IMR-90 (cell line): Measurements from ENCODE around the gene TMEM126B. TPM values are rescaled to one million over a fixed set of nuclear protein-coding genes. Genes with fewer than 3 reads are reported as not detected.
A peak's percentile ranks its signal among the peaks of the same experiment; 100 is the strongest.
"Not testable (repeated sequence)": the region's sequence is repeated elsewhere in the genome, so short reads cannot be mapped to it uniquely, and the experiment has no call there.

Experiments used
- ATAC-seq: fragments of 200-7000 bp; cut with Tn5 transposase; 2 replicates; pipeline ENCODE4 v1.9.1; 2020; ENCODE audit warnings: low read depth, mild to moderate bottlenecking, moderate library complexity
- BruUV-seq: library from RNA; stranded (reverse); fragments of 400-500 nt; replicated peaks from 2 replicates; lab custom pipeline; 2021; lab: Mats Ljungman, UMichigan
- CTCF ChIA-PET: fragments of 300-600 bp; formaldehyde crosslinking; extraction: SDS; loops from one replicate; lab custom pipeline; 2021; ENCODE audit warnings: antibody characterized with exemption; lab: Yijun Ruan, JAX
- POLR2A ChIA-PET: fragments of 300-600 bp; sonication (Branson Sonifier 250); formaldehyde crosslinking; loops from one replicate; lab custom pipeline; 2022; ENCODE audit warnings: antibody characterized with exemption; ENCODE audit not compliant: unreplicated experiment; lab: Charles Lee
- DNase-seq: peaks from one replicate; pipeline ENCODE4 v3.0.0; 2013
- H2AFZ ChIP-seq: replicated peaks from 2 replicates; pipeline ENCODE3; 2013; ENCODE audit warnings: low read length, mild to moderate bottlenecking; ENCODE audit not compliant: poor library complexity
- H2AK5ac ChIP-seq: 2 replicates; pipeline ENCODE4 v1.6.1; 2013; ENCODE audit warnings: low read depth, low read length, inconsistent platforms
- H2AK9ac ChIP-seq: replicated peaks from 2 replicates; pipeline ENCODE3; 2013; ENCODE audit warnings: mild to moderate bottlenecking, low read depth, low read length, moderate library complexity; ENCODE audit not compliant: poor library complexity
- H2BK120ac ChIP-seq: 2 replicates; pipeline ENCODE4 v1.6.1; 2013; ENCODE audit warnings: low read depth, low read length, inconsistent platforms
- H2BK15ac ChIP-seq: 3 replicates; pipeline ENCODE4 v1.6.1; 2013; ENCODE audit warnings: low read depth, low read length, inconsistent platforms
- H2BK20ac ChIP-seq: 2 replicates; pipeline ENCODE4 v1.6.1; 2013; ENCODE audit warnings: low read depth, mild to moderate bottlenecking, inconsistent platforms, low read length, moderate library complexity
- H2BK5ac ChIP-seq: 2 replicates; pipeline ENCODE4 v1.6.1; 2013; ENCODE audit warnings: mild to moderate bottlenecking, low read depth, low read length, inconsistent platforms; ENCODE audit not compliant: poor library complexity, severe bottlenecking
- H3K14ac ChIP-seq: replicated peaks from 2 replicates; pipeline ENCODE4 v1.6.1; 2013; ENCODE audit warnings: low read depth, low read length, inconsistent platforms
- H3K18ac ChIP-seq: 2 replicates; pipeline ENCODE4 v1.6.1; 2013; ENCODE audit warnings: low read depth, low read length, control low read depth
- H3K23ac ChIP-seq: 2 replicates; pipeline ENCODE4 v1.6.1; 2013; ENCODE audit warnings: low read depth, low read length, inconsistent platforms
- H3K27ac ChIP-seq: 2 replicates; pipeline ENCODE4 v1.5.1; 2013; ENCODE audit warnings: mild to moderate bottlenecking, control low read depth, low read length; ENCODE audit not compliant: insufficient read depth
- H3K27me3 ChIP-seq: 2 replicates; pipeline ENCODE4 v1.6.1; 2013; ENCODE audit warnings: low read length; ENCODE audit not compliant: control insufficient read depth, insufficient read depth
- H3K36me3 ChIP-seq: 2 replicates; pipeline ENCODE4 v1.6.1; 2013; ENCODE audit warnings: low read length, mixed read lengths; ENCODE audit not compliant: control insufficient read depth, insufficient read depth
- H3K4ac ChIP-seq: 2 replicates; pipeline ENCODE4 v1.6.1; 2013; ENCODE audit warnings: low read depth, low read length, inconsistent platforms
- H3K4me1 ChIP-seq: 2 replicates; pipeline ENCODE4 v1.6.1; 2013; ENCODE audit warnings: low read length, mixed read lengths; ENCODE audit not compliant: control insufficient read depth, insufficient read depth
- H3K4me2 ChIP-seq: 2 replicates; pipeline ENCODE4 v1.6.1; 2013; ENCODE audit warnings: low read depth, mild to moderate bottlenecking, control low read depth, low read length, moderate library complexity
- H3K4me3 ChIP-seq: 2 replicates; pipeline ENCODE4 v1.5.1; 2013; ENCODE audit warnings: low read depth, mild to moderate bottlenecking, control low read depth, low read length, moderate library complexity; ENCODE audit not compliant: insufficient read depth
- H3K56ac ChIP-seq: 2 replicates; pipeline ENCODE4 v1.6.1; 2013; ENCODE audit warnings: low read length, inconsistent platforms; ENCODE audit not compliant: insufficient read depth; ENCODE audit errors: extremely low read depth
- H3K79me1 ChIP-seq, 2 experiments: 2 replicates each; pipeline ENCODE4 v1.6.1; 2013; ENCODE audit warnings: low read length in 2 of 2, inconsistent platforms in 1 of 2, low read depth in 1 of 2
- H3K9ac ChIP-seq: 2 replicates; pipeline ENCODE4 v1.6.1; 2013; ENCODE audit warnings: low read depth, low read length, control low read depth
- H3K9me1 ChIP-seq: 2 replicates; pipeline ENCODE4 v1.6.1; 2013; ENCODE audit warnings: low read length, inconsistent platforms; ENCODE audit not compliant: insufficient read depth
- H3K9me3 ChIP-seq: 2 replicates; pipeline ENCODE4 v1.6.1; 2013; ENCODE audit warnings: low read length; ENCODE audit not compliant: control insufficient read depth, insufficient read depth
- H4K20me1 ChIP-seq: 2 replicates; pipeline ENCODE4 v1.6.1; 2013; ENCODE audit warnings: low read length, inconsistent platforms; ENCODE audit not compliant: insufficient read depth
- H4K5ac ChIP-seq: 2 replicates; pipeline ENCODE4 v1.6.1; 2013; ENCODE audit warnings: mild to moderate bottlenecking, low read depth, low read length, control low read depth
- H4K8ac ChIP-seq, 2 experiments: 2 replicates each; pipeline ENCODE4 v1.6.1; 2013; ENCODE audit warnings: low read depth in 2 of 2, low read length in 2 of 2, control low read depth in 1 of 2, inconsistent platforms in 1 of 2
- H4K91ac ChIP-seq: 2 replicates; pipeline ENCODE4 v1.6.1; 2013; ENCODE audit warnings: low read depth, low read length, inconsistent platforms; ENCODE audit not compliant: insufficient read depth
- WGBS, 2 experiments: methylation state at CpG; one replicate each; pipeline versions ENCODE4 v1.1.5 to v1.1.7; 2013; ENCODE audit warnings: missing lambda C conversion rate in 2 of 2; ENCODE audit not compliant: insufficient read length in 1 of 2; ENCODE audit errors: extremely low coverage in 2 of 2; 5-methylcytosine and 5-hydroxymethylcytosine counted together
- dilution Hi-C: fragments of 300-500 bp; cut with HindIII; formaldehyde crosslinking; loops from one replicate; pipeline ENCODE4 v1.14.3; 2018; ENCODE audit warnings: low sequenced_read_pairs; ENCODE audit not compliant: unreplicated experiment
- in situ Hi-C: fragments of 300-500 bp; cut with MboI; formaldehyde crosslinking; loops from 3 replicates; pipeline ENCODE4 v1.14.3; 2019; ENCODE audit warnings: low sequenced_read_pairs, inconsistent platforms, mixed read lengths
- intact Hi-C: fragments of 100-400 bp; cut with micrococcal nuclease; formaldehyde crosslinking; loops from 2 replicates; pipeline ENCODE4 v1.10.0; 2022
- polyA plus RNA-seq, 3 experiments: library from polyadenylated mRNA; depleted of rRNA; stranded (reverse); fragments of >200 nt; gene quantifications; 2 replicates each; pipeline ENCODE4 v1.2.3, GENCODE V29; 2012; ENCODE audit warnings: low replicate concordance in 1 of 3
- total RNA-seq: library from RNA; depleted of rRNA; stranded (reverse); fragments of >200 nt; gene quantifications from 2 replicates; pipeline ENCODE4 v1.2.3, GENCODE V29; 2012

The TMEM126B gene
- total and polyA plus RNA-seq, 2 of the 4 experiments (the other 2 are of a cell fraction), result 44.6 to 56.8 TPM

GRCh38 chr11:85609286-85609685, 19.1 kb upstream of the TMEM126B start:
- H2AK9ac ChIP-seq, H3K56ac ChIP-seq, H3K4me1 ChIP-seq, H3K9me3 ChIP-seq, H2AK5ac ChIP-seq, H3K4ac ChIP-seq, H3K4me3 ChIP-seq, POLR2A ChIA-PET, H3K36me3 ChIP-seq, H3K27ac ChIP-seq, H3K79me1 ChIP-seq, in situ Hi-C loops, H3K9me1 ChIP-seq, H3K18ac ChIP-seq, H2AFZ ChIP-seq, H3K14ac ChIP-seq, H4K20me1 ChIP-seq, H2BK15ac ChIP-seq, H3K9ac ChIP-seq, CTCF ChIA-PET, dilution Hi-C loops, H2BK5ac ChIP-seq, H2BK120ac ChIP-seq, H3K4me2 ChIP-seq, H2BK20ac ChIP-seq, ATAC-seq, H3K23ac ChIP-seq, H3K27me3 ChIP-seq, intact Hi-C loops, H4K91ac ChIP-seq, H4K8ac ChIP-seq, H4K5ac ChIP-seq, BruUV-seq: not testable (repeated sequence)
- DNase-seq, result peak; percentile 34
- WGBS, 2 experiments, result no CpG with 5 or more reads among the region's 2 CpGs

- H3K79me1 ChIP-seq, ATAC-seq, H4K20me1 ChIP-seq, H3K36me3 ChIP-seq, H3K4me1 ChIP-seq, H3K9ac ChIP-seq, H2AK5ac ChIP-seq, H3K4ac ChIP-seq, H2BK120ac ChIP-seq, H2AK9ac ChIP-seq, H3K14ac ChIP-seq, DNase-seq, H3K9me1 ChIP-seq, H4K8ac ChIP-seq, H4K5ac ChIP-seq, H3K23ac ChIP-seq, H3K9me3 ChIP-seq, POLR2A ChIA-PET, H3K27me3 ChIP-seq, H2BK15ac ChIP-seq, CTCF ChIA-PET, H3K18ac ChIP-seq, H3K27ac ChIP-seq, intact Hi-C loops, H2AFZ ChIP-seq, H3K4me3 ChIP-seq, in situ Hi-C loops, H2BK5ac ChIP-seq, H3K4me2 ChIP-seq, H2BK20ac ChIP-seq, H4K91ac ChIP-seq, BruUV-seq, H3K56ac ChIP-seq, dilution Hi-C loops: not testable (repeated sequence)
- WGBS, 2 experiments, result no CpG with 5 or more reads among the region's 2 CpGs
Measured at GRCh38 chr11:85611643-85612042, 16.8 kb upstream of the TMEM126B start.
